Measurements from ENCODE around the gene PDE3A.

Gene PDE3A

GRCh38 chr12:20398686-20399085 is 30.3 kb downstream of the PDE3A start:
- no peak overlapping the region for H3K27ac ChIP-seq (ENCODE audit: low read depth, low read length)
- no peaks in the 10 kb centered on the region for H3K36me3 ChIP-seq (ENCODE audit: control insufficient read depth, insufficient read depth, low read length)
- no peak overlapping the region for H3K9ac ChIP-seq (ENCODE audit: low read length)
- no peaks in the 10 kb centered on the region for H3K9me3 ChIP-seq (ENCODE audit: control insufficient read depth, insufficient read depth, low read depth, low read length)
- no peaks in the 10 kb centered on the region for H3K27me3 ChIP-seq (ENCODE audit: control insufficient read depth, insufficient read depth, low read length)
- peaks cover 6% of the 10 kb centered on the region; the same call in 1 of the 2 replicates for H3K4me1 ChIP-seq (ENCODE audit: control insufficient read depth, insufficient read depth, low read length)
- H3K4me3 ChIP-seq (ENCODE audit: low read depth, low read length) = no peak overlapping the region

- no peaks in the 10 kb centered on the region for H3K9me3 ChIP-seq (ENCODE audit: control insufficient read depth, insufficient read depth, low read depth, low read length)
- H3K4me1 ChIP-seq (ENCODE audit: control insufficient read depth, insufficient read depth, low read length) = peaks cover 6% of the 10 kb centered on the region; the same call in 1 of the 2 replicates
- no peak overlapping the region for H3K4me3 ChIP-seq (ENCODE audit: low read depth, low read length)
- H3K27ac ChIP-seq (ENCODE audit: low read depth, low read length) = no peak overlapping the region
- H3K9ac ChIP-seq (ENCODE audit: low read length) = no peak overlapping the region
- H3K27me3 ChIP-seq (ENCODE audit: control insufficient read depth, insufficient read depth, low read length) = no peaks in the 10 kb centered on the region
- no peaks in the 10 kb centered on the region for H3K36me3 ChIP-seq (ENCODE audit: control insufficient read depth, insufficient read depth, low read length)
Observed at GRCh38 chr12:20400003-20400402, 31.7 kb downstream of the PDE3A start.

DNA sequence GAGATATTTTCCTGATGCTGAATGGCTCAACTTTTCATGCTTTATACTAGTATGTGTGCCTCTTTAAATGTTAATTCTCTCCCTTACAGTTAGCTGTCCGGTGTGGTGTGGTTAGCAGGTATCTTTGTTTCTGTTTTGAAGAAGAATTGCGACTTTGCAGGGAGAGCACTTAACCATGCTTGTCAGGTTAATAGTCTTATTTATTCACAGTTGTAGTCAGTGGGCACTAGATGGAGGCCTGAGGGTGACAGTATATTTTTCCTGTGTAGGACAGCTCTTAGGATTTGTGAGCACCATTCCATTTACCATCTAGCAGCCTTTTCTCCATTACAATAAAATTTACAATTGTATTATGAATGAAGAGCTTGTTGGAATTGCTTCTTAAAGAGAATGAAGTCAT is 34.9 kb downstream of the PDE3A start:
- Histone ChIP-seq H3K27ac (ENCODE audit: low read depth, low read length) (no peak overlapping the region), H3K9ac (ENCODE audit: low read length) (no peak overlapping the region), H3K4me3 (ENCODE audit: low read depth, low read length) (no peak overlapping the region), H3K4me1 (ENCODE audit: control insufficient read depth, insufficient read depth, low read length) (peaks cover 6% of the 10 kb centered on the region; the same call in 1 of the 2 replicates), H3K9me3 (ENCODE audit: control insufficient read depth, insufficient read depth, low read depth, low read length) (no peaks in the 10 kb centered on the region), H3K36me3 (ENCODE audit: control insufficient read depth, insufficient read depth, low read length) (no peaks in the 10 kb centered on the region), H3K27me3 (ENCODE audit: control insufficient read depth, insufficient read depth, low read length) (no peaks in the 10 kb centered on the region)

DNA sequence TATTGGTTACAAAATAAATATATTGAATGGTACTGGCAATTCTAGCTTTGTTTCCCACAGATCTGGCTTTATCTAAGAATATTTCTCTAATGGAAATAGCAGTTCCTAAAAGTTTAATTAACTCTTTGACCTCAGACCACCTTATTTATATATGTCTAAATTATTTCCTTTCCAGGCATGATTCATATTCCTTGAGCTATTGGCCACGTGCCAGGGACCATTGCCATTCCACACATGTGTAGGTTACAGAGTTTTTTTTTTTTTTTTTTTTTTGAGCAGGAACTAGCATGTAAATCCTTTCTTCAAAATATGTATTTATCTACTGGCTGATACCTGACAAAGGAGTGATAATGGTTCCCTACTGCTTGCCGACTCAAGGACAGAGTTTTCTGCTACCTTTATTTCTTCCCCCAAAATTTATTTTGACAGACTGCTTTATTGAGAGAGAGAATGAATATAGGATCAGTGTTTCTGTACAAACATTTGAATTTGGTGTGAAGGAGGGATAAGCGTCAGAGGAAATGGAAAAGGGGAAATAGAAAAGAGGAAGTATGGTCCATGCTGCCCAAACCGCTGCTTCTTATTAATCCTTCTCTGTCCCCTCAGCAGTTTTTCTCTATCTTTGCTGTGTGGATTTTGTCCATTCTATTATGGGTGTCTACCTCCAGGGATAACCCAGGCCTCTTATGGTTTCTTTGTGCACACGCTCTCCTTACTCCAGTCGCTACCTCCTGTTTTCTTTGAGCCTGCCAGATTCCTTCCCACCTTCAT is 36.4 kb downstream of the PDE3A start:
- Histone ChIP-seq H3K9me3 (ENCODE audit: control insufficient read depth, insufficient read depth, low read depth, low read length) (no peaks in the 10 kb centered on the region), H3K4me1 (ENCODE audit: control insufficient read depth, insufficient read depth, low read length) (peaks cover 10% of the 10 kb centered on the region; the same call in 1 of the 2 replicates), H3K27me3 (ENCODE audit: control insufficient read depth, insufficient read depth, low read length) (no peaks in the 10 kb centered on the region), H3K27ac (ENCODE audit: low read depth, low read length) (no peak overlapping the region), H3K36me3 (ENCODE audit: control insufficient read depth, insufficient read depth, low read length) (no peaks in the 10 kb centered on the region), H3K9ac (ENCODE audit: low read length) (no peak overlapping the region), H3K4me3 (ENCODE audit: low read depth, low read length) (no peak overlapping the region)

DNA sequence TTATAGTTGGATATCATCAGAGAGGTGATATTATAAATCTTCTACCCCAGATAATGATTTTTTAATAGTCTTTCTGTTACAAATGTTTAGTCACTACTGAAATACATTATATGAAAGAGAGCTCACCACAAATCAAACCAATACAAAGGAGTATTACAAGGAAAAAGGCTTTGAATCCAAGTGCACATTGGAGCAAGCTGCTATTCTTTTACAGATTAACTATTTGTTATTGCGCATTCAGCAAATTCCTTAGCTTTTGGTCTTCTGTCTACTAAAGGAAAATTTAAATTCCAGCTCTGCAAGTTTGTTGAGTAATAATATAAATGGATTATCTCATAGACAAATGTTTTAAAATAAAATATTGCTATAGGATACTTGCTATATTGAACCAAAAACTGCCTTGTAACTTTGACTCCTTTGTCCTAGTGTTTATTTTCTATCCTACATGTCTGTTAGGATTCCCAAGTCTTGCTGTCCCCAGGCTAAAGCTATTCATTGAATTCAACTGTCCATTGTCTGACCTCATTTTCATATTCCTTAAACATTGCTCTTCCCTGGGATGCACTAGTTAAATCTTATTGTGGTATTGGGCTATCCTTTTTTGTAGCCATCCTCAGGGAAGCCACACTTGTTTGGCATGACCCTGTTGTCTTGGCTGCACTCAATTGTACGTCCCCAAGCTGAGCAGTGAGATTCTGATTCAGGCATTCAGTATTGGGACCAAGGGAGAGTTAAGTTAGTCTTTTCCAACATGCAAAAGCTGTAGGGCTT is 41.5 kb downstream of the PDE3A start:
- Histone ChIP-seq H3K9ac (ENCODE audit: low read length) (no peak overlapping the region), H3K27me3 (ENCODE audit: control insufficient read depth, insufficient read depth, low read length) (no peaks in the 10 kb centered on the region), H3K9me3 (ENCODE audit: control insufficient read depth, insufficient read depth, low read depth, low read length) (no peaks in the 10 kb centered on the region), H3K4me1 (ENCODE audit: control insufficient read depth, insufficient read depth, low read length) (peaks cover 22% of the 10 kb centered on the region; the same call in 1 of the 2 replicates), H3K4me3 (ENCODE audit: low read depth, low read length) (no peak overlapping the region), H3K27ac (ENCODE audit: low read depth, low read length) (no peak overlapping the region), H3K36me3 (ENCODE audit: control insufficient read depth, insufficient read depth, low read length) (no peaks in the 10 kb centered on the region)

- Histone ChIP-seq H3K27ac (ENCODE audit: low read depth, low read length) (no peak overlapping the region), H3K4me1 (ENCODE audit: control insufficient read depth, insufficient read depth, low read length) (peaks cover 22% of the 10 kb centered on the region; the same call in 1 of the 2 replicates)
Observed at GRCh38 chr12:20410734-20411133, 42.4 kb downstream of the PDE3A start.

GRCh38 chr12:20411345-20411744 is 43.0 kb downstream of the PDE3A start:
- Histone ChIP-seq H3K4me3 (ENCODE audit: low read depth, low read length) (no peak overlapping the region), H3K4me1 (ENCODE audit: control insufficient read depth, insufficient read depth, low read length) (peaks cover 22% of the 10 kb centered on the region; the same call in 1 of the 2 replicates), H3K9ac (ENCODE audit: low read length) (no peak overlapping the region), H3K9me3 (ENCODE audit: control insufficient read depth, insufficient read depth, low read depth, low read length) (no peaks in the 10 kb centered on the region), H3K27ac (ENCODE audit: low read depth, low read length) (no peak overlapping the region), H3K27me3 (ENCODE audit: control insufficient read depth, insufficient read depth, low read length) (no peaks in the 10 kb centered on the region), H3K36me3 (ENCODE audit: control insufficient read depth, insufficient read depth, low read length) (no peaks in the 10 kb centered on the region)

More at GRCh38 chr12:20410734-20411133, 42.4 kb downstream of the PDE3A start:
- H3K4me3 ChIP-seq (ENCODE audit: low read depth, low read length) = no peak overlapping the region
- H3K27me3 ChIP-seq (ENCODE audit: control insufficient read depth, insufficient read depth, low read length) = no peaks in the 10 kb centered on the region
- no peaks in the 10 kb centered on the region for H3K9me3 ChIP-seq (ENCODE audit: control insufficient read depth, insufficient read depth, low read depth, low read length)
- H3K36me3 ChIP-seq (ENCODE audit: control insufficient read depth, insufficient read depth, low read length) = no peaks in the 10 kb centered on the region
- no peak overlapping the region for H3K9ac ChIP-seq (ENCODE audit: low read length)

GRCh38 chr12:20415028-20415427 is 46.7 kb downstream of the PDE3A start:
- H3K4me3 ChIP-seq (ENCODE audit: low read depth, low read length) = no peak overlapping the region
- H3K36me3 ChIP-seq (ENCODE audit: control insufficient read depth, insufficient read depth, low read length) = no peaks in the 10 kb centered on the region
- no peak overlapping the region for H3K27ac ChIP-seq (ENCODE audit: low read depth, low read length)
- H3K9me3 ChIP-seq (ENCODE audit: control insufficient read depth, insufficient read depth, low read depth, low read length) = no peaks in the 10 kb centered on the region
- no peak overlapping the region for H3K9ac ChIP-seq (ENCODE audit: low read length)
- H3K27me3 ChIP-seq (ENCODE audit: control insufficient read depth, insufficient read depth, low read length) = no peaks in the 10 kb centered on the region
- peaks cover 15% of the 10 kb centered on the region; the same call in 1 of the 2 replicates for H3K4me1 ChIP-seq (ENCODE audit: control insufficient read depth, insufficient read depth, low read length)

DNA sequence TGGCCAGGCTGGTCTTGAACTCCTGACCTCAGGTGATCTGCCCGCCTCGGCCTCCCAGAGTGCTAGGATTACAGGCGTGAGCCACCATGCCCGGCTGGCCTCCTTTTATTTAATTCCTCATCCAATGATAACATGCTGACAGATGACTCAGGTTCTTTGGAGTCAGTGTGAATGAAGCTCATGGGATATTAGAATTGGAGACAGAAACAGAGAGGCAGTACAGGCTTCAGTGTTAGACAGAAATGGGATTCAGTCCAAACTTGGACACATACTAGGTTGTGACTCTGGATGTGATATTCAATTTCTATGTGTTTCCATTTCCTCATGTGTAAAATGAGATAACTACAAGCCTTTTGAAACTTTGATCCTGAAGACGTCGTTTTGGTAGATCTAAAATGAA is 47.3 kb downstream of the PDE3A start:
- peaks cover 11% of the 10 kb centered on the region; the same call in 1 of the 2 replicates for H3K4me1 ChIP-seq (ENCODE audit: control insufficient read depth, insufficient read depth, low read length)
- H3K36me3 ChIP-seq (ENCODE audit: control insufficient read depth, insufficient read depth, low read length) = no peaks in the 10 kb centered on the region
- H3K4me3 ChIP-seq (ENCODE audit: low read depth, low read length) = no peak overlapping the region
- no peaks in the 10 kb centered on the region for H3K27me3 ChIP-seq (ENCODE audit: control insufficient read depth, insufficient read depth, low read length)
- H3K27ac ChIP-seq (ENCODE audit: low read depth, low read length) = no peak overlapping the region
- no peaks in the 10 kb centered on the region for H3K9me3 ChIP-seq (ENCODE audit: control insufficient read depth, insufficient read depth, low read depth, low read length)
- no peak overlapping the region for H3K9ac ChIP-seq (ENCODE audit: low read length)

DNA sequence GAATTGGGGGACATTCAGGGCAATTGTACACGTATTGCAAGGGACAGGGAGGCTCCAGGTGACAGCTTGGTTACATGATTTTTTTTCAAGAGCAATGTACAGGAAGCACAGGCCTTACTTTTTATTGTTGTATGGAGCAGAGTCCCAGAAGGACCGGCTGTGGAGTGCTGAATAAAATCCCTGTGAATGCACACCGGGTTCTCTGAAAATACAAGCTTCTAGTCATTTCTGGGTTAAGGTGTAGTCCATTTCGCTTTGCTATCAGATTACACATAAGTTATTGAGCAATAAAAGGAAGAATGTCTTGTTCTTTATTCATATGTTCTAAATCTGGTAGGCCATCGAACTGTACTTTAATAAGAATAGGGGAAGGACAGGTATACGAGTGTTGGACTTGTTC is 52.2 kb downstream of the PDE3A start:
- no peaks in the 10 kb centered on the region for H3K9me3 ChIP-seq (ENCODE audit: control insufficient read depth, insufficient read depth, low read depth, low read length)
- no peaks in the 10 kb centered on the region for H3K27me3 ChIP-seq (ENCODE audit: control insufficient read depth, insufficient read depth, low read length)
- no peak overlapping the region for H3K9ac ChIP-seq (ENCODE audit: low read length)
- H3K4me3 ChIP-seq (ENCODE audit: low read depth, low read length) = no peak overlapping the region
- H3K36me3 ChIP-seq (ENCODE audit: control insufficient read depth, insufficient read depth, low read length) = no peaks in the 10 kb centered on the region
- H3K27ac ChIP-seq (ENCODE audit: low read depth, low read length) = no peak overlapping the region
- H3K4me1 ChIP-seq (ENCODE audit: control insufficient read depth, insufficient read depth, low read length) = peaks cover 9% of the 10 kb centered on the region; the same call in 1 of the 2 replicates

GRCh38 chr12:20421421-20421820 is 53.1 kb downstream of the PDE3A start:
- Histone ChIP-seq H3K4me3 (ENCODE audit: low read depth, low read length) (no peak overlapping the region), H3K27me3 (ENCODE audit: control insufficient read depth, insufficient read depth, low read length) (no peaks in the 10 kb centered on the region), H3K36me3 (ENCODE audit: control insufficient read depth, insufficient read depth, low read length) (no peaks in the 10 kb centered on the region), H3K4me1 (ENCODE audit: control insufficient read depth, insufficient read depth, low read length) (peaks cover 9% of the 10 kb centered on the region; the same call in 1 of the 2 replicates), H3K27ac (ENCODE audit: low read depth, low read length) (no peak overlapping the region), H3K9me3 (ENCODE audit: control insufficient read depth, insufficient read depth, low read depth, low read length) (no peaks in the 10 kb centered on the region), H3K9ac (ENCODE audit: low read length) (no peak overlapping the region)
